ENCODE results near the gene NDUFS7.

- TF ChIP-seq CTCF (IDR thresholded peaks at IDR 0.05) (no peak), HOXA7 (CRISPR knock-in tag; IDR thresholded peaks at IDR 0.05) (no peak), ESRRA (IDR thresholded peaks at IDR 0.05; ENCODE audit: borderline replicate concordance, low read length) (no peak), SMC3 (IDR thresholded peaks at IDR 0.05) (no peak), POLR2A (IDR thresholded peaks at IDR 0.05; ENCODE audit: low read length) (no peak), ZFP36 (IDR thresholded peaks at IDR 0.05; ENCODE audit: borderline replicate concordance, partially characterized antibody) (no peak), HDAC2 (IDR thresholded peaks at IDR 0.05) (no peak), EP300 (IDR thresholded peaks at IDR 0.05) (no peak), NFE2L2 (conservative IDR thresholded peaks at IDR 0.05; ENCODE audit: low read length) (no peak)
- TF ChIP-seq, protein P1, sequence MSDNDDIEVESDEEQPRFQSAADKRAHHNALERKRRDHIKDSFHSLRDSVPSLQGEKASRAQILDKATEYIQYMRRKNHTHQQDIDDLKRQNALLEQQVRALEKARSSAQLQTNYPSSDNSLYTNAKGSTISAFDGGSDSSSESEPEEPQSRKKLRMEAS (IDR thresholded peaks at IDR 0.05), result no peak
Measured at GRCh38 chr19:1441022-1441426, 57.3 kb downstream of the NDUFS7 start.

Data from A549 (cell line).